BJ (cell line): ENCODE data around the gene ENTPD1. TPM values are rescaled to one million over a fixed set of nuclear protein-coding genes. Genes with fewer than 3 reads are reported as not detected.
"Not testable (repeated sequence)": the region's sequence is repeated elsewhere in the genome, so short reads cannot be mapped to it uniquely, and the experiment has no call there.

Source experiments
- CTCF ChIA-PET: fragments of 350-600 bp; formaldehyde crosslinking; extraction: SDS; loops from one replicate; lab custom pipeline; 2021; ENCODE audit warnings: antibody characterized with exemption, inconsistent platforms; lab: Yijun Ruan, JAX
- POLR2A ChIA-PET: fragments of 300-600 bp; sonication (Branson Sonifier 250); formaldehyde crosslinking; extraction: SDS; loops from one replicate; lab custom pipeline; 2021; ENCODE audit warnings: antibody characterized with exemption; lab: Charles Lee
- DNase-seq: peaks from one replicate; pipeline ENCODE4 v3.0.0-alpha.2; 2011; ENCODE audit warnings: low read depth
- H3K27me3 ChIP-seq: 2 replicates; pipeline ENCODE4 v1.6.0; 2011; ENCODE audit warnings: low read length; ENCODE audit not compliant: control insufficient read depth, insufficient read depth
- H3K36me3 ChIP-seq: 2 replicates; pipeline ENCODE4 v1.5.1; 2011; ENCODE audit warnings: low read length; ENCODE audit not compliant: control insufficient read depth, insufficient read depth
- H3K4me3 ChIP-seq: 2 replicates; pipeline ENCODE4 v1.5.1; 2011; ENCODE audit warnings: low read depth, mild to moderate bottlenecking, control low read depth, low read length
- polyA plus RNA-seq: library from polyadenylated mRNA; depleted of rRNA; stranded (reverse); fragments of >200 nt; gene quantifications from 2 replicates; pipeline ENCODE4 v1.2.3, GENCODE V29; 2011; rRNA removed
- TF ChIP-seq, protein P1 (sequence below): IDR thresholded peaks from 2 replicates; pipeline ENCODE4 v1.5.1; 2011; ENCODE audit warnings: low read depth, mild to moderate bottlenecking, control low read depth, inconsistent platforms, low read length, moderate library complexity; ENCODE audit not compliant: insufficient read depth

Gene ENTPD1
- polyA plus RNA-seq, 1 experiment, result 0.20 TPM

DNA sequence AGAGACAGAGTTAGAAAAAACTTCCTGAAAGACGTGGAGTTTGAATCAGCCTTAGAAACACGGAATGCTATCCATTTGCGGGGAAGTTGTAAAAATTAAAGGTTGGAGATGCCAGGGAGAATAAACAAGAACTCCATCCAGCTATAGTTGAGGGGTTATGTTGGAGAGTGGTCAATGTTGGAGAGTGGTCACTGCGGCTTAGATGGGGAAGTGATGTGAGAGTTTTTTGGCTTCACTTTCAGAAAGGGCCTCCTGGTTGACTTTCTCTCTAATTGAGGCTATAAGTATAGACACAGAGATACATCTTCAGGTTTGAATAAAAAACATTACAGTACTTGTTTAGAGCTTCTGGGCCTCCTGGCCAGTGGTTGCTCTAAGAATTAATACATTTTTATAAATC is 152.5 kb downstream of the ENTPD1 start:
- Histone ChIP-seq H3K36me3 (no peaks in the 10 kb centered on the region), H3K27me3 (no peaks in the 10 kb centered on the region), H3K4me3 (no peak overlapping the region)
- no peak for DNase-seq
- TF ChIP-seq, protein P1, sequence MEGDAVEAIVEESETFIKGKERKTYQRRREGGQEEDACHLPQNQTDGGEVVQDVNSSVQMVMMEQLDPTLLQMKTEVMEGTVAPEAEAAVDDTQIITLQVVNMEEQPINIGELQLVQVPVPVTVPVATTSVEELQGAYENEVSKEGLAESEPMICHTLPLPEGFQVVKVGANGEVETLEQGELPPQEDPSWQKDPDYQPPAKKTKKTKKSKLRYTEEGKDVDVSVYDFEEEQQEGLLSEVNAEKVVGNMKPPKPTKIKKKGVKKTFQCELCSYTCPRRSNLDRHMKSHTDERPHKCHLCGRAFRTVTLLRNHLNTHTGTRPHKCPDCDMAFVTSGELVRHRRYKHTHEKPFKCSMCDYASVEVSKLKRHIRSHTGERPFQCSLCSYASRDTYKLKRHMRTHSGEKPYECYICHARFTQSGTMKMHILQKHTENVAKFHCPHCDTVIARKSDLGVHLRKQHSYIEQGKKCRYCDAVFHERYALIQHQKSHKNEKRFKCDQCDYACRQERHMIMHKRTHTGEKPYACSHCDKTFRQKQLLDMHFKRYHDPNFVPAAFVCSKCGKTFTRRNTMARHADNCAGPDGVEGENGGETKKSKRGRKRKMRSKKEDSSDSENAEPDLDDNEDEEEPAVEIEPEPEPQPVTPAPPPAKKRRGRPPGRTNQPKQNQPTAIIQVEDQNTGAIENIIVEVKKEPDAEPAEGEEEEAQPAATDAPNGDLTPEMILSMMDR, result no peak
- CTCF ChIA-PET, result no interaction called here
- POLR2A ChIA-PET, result no interaction called here

DNA sequence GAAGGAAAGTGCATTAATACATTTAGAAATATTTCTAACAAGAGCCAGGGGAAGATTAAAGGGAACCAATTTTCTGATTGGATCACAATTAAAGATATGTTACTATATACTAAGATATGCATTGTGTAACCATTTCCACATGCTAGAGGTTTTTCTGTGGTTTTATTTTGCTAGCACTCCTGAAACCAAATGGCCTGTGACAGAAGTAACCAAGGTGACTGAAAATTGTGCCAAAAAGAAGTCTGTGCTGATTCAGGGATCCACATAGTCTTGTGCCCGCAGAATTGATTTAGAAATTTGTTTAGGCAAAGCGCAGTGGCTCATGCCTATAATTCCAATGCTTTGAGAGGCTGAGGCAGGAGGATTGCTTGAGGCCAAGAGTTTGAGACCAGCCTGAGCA is 153.6 kb downstream of the ENTPD1 start:
- TF ChIP-seq, protein P1, result no peak
- Histone ChIP-seq H3K27me3 (no peaks in the 10 kb centered on the region), H3K4me3 (no peak overlapping the region), H3K36me3 (no peaks in the 10 kb centered on the region)
- no peak for DNase-seq
- POLR2A ChIA-PET, result no interaction called here
- CTCF ChIA-PET, result no interaction called here

DNA sequence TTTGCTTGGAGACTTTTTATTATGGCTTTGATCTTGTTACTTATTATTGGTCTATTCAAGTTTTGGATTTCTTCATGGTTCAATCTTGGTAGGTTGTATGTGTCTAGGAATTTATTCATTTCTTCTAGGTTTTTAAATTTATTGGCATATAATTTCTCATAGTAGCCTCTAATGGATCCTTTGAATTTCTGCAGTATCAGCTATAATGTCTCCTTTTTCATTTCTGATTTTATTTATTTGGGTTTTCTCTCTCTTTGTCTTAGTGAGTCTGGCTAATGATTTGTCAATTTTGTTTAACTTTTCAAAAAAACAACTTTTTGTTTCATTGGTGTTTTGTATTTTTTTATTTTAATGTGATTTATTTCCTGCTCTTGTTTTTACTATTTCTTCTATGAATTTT is 160.1 kb downstream of the ENTPD1 start:
- CTCF ChIA-PET, DNase-seq, H3K36me3 ChIP-seq, H3K27me3 ChIP-seq, H3K4me3 ChIP-seq, POLR2A ChIA-PET: not testable (repeated sequence)

Other genes starting within 250 kb of the ENTPD1 start
- 1.1 and 1.8 TPM in 2 replicates for gene SORBS1, start 194.8 kb upstream of the ENTPD1 start, polyA plus RNA-seq
- gene ALDH18A1, start 99.5 kb upstream of the ENTPD1 start, polyA plus RNA-seq, result 109 and 110 TPM in 2 replicates
- 38.0 and 48.6 TPM in 2 replicates for gene TCTN3, start 62.2 kb upstream of the ENTPD1 start, polyA plus RNA-seq
- gene CC2D2B, start 151.8 kb downstream of the ENTPD1 start, polyA plus RNA-seq, result not detected in 2 replicates